Measurements from ENCODE around the gene EPB41L2. TPM values are rescaled to one million over a fixed set of nuclear protein-coding genes. Genes with fewer than 3 reads are reported as not detected.

EPB41L2 gene
- total RNA-seq = 100 to 1,000 TPM; 160 to 189 TPM
- polyA plus RNA-seq (2013, experiment 1 of 2) = 62.9 TPM
- polyA plus RNA-seq (2013, experiment 2 of 2) = 65.7 TPM
- long read RNA-seq, experiment 1, partial matches to known transcripts = 29 of 52 reads
- long read RNA-seq, experiment 1, other reads (novel, unspliced or antisense) = 17 of 52 reads
- long read RNA-seq, experiment 2, full-length matches to known transcripts = 92 of 209 reads
- long read RNA-seq, experiment 2, partial matches to known transcripts = 50 of 209 reads
- long read RNA-seq, experiment 2, other reads (novel, unspliced or antisense) = 67 of 209 reads
- long read RNA-seq, experiment 3, full-length matches to known transcripts = 132 of 235 reads
- long read RNA-seq, experiment 3, partial matches to known transcripts = 47 of 235 reads
- long read RNA-seq, experiment 3, other reads (novel, unspliced or antisense) = 56 of 235 reads
- long read RNA-seq, experiment 4, full-length matches to known transcripts = 6 of 17 reads
- long read RNA-seq, experiment 4, partial matches to known transcripts = 11 of 17 reads
- long read RNA-seq, experiment 4, other reads (novel, unspliced or antisense) = 0 of 17 reads

DNA sequence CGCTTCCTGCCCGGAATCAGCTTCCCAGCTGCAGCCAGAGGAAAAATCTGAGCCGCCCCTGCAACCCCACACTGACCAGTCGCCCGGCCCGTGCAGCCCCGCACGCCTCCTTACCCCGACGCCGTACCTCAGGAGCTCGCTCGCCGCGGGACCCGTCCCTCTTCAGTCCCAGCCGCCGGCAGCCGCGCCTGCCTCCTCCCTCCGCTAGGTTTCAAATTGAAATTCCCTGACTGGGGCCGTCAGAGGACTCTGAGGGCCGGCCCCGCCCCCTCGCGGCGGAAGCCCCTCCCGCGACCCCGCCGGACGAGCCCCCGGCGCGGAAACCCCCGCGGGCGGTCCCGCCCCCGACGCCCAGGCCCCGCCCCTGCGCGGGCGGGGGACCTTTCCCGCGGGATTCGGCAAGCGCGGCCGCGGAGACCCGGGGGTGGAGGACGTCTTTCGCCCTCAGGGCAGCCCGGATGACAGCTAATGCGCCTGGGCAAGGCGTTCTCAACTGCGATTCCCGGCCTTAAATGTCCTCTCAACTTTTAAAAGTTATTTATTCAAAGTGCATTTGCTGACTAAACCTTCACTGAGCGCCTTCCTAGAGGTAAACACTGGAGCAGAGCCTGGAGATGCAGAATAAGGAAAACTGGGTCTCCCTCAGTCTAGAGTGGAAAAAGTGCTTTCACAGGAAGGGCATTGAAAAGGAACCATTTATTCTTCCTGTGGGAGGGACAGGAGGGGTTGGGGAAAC lies at the start of gene EPB41L2:
Gene EPB41L2 (minus strand): TSS at position 218 of the 736 bp plus-strand sequence. CDS start 106,760 bp downstream, outside the sequence.
- H3K4me3 ChIP-seq (ENCODE audit: low read length) = peak within 1 kb of the TSS; percentile 92
- TF ChIP-seq, protein P1, sequence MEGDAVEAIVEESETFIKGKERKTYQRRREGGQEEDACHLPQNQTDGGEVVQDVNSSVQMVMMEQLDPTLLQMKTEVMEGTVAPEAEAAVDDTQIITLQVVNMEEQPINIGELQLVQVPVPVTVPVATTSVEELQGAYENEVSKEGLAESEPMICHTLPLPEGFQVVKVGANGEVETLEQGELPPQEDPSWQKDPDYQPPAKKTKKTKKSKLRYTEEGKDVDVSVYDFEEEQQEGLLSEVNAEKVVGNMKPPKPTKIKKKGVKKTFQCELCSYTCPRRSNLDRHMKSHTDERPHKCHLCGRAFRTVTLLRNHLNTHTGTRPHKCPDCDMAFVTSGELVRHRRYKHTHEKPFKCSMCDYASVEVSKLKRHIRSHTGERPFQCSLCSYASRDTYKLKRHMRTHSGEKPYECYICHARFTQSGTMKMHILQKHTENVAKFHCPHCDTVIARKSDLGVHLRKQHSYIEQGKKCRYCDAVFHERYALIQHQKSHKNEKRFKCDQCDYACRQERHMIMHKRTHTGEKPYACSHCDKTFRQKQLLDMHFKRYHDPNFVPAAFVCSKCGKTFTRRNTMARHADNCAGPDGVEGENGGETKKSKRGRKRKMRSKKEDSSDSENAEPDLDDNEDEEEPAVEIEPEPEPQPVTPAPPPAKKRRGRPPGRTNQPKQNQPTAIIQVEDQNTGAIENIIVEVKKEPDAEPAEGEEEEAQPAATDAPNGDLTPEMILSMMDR (conservative IDR thresholded peaks at IDR 0.05) = peak; percentile 60
- H3K36me3 ChIP-seq (ENCODE audit: control insufficient read depth, insufficient read depth, low read length) = no peaks in the 10 kb centered on the region
- Mint-ChIP-seq H3K4me3 (peak within 1 kb of the TSS; percentile 86), H3K9me3 (peaks cover 3% of the 10 kb centered on the region), H3K27me3 (ENCODE audit: insufficient read depth) (peaks cover 13% of the 10 kb centered on the region), H3K36me3 (ENCODE audit: low read depth) (no peaks in the 10 kb centered on the region), H3K4me1 (peaks cover 31% of the 10 kb centered on the region), H3K27ac (peak within 1 kb of the TSS; percentile 90)
- peaks cover 11% of the 10 kb centered on the region for H3K9me3 ChIP-seq (ENCODE audit: control insufficient read depth, low read length)
- peak within 1 kb of the TSS; percentile 78 for H3K9ac ChIP-seq (ENCODE audit: extremely low read depth, low read length, poor library complexity, severe bottlenecking)
- 0% methylated on average over 16 to 61 of the region's 61 CpGs for WGBS, 2 experiments (ENCODE audit: insufficient coverage in 1 of 2, insufficient read length in 1 of 2)
- peak; percentile 96 for DNase-seq
- peaks cover 3% of the 10 kb centered on the region for H3K4me1 ChIP-seq (ENCODE audit: control insufficient read depth, insufficient read depth, low read length)
- H3K27me3 ChIP-seq (ENCODE audit: control insufficient read depth, insufficient read depth, low read length, poor library complexity, severe bottlenecking) = no peaks in the 10 kb centered on the region
- peak within 1 kb of the TSS; percentile 59 for H3K27ac ChIP-seq (ENCODE audit: low read depth, low read length)

DNA sequence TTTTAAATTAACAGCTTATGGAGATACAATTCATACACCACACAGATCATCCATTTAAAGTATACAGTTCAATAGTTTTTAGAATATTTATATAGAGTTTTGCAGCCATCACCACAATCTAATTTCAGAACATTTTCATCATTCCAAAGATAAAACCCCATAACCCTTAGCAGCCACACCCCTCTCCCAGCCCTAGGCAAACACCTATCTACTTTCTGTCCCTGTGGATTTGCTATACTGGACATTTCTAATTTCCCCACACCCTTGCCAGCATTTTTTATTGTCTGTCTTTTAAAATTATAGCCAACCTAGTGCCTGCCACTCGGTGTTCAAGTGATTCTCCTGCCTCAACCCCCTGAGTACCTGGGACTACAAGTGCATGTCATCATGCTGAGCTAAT lies 49.2 kb upstream of the EPB41L2 start:
- H3K4me3 ChIP-seq (ENCODE audit: low read length) = no peak overlapping the region
- H3K4me3 Mint-ChIP-seq = no peak overlapping the region
- peaks cover 6% of the 10 kb centered on the region for H3K4me1 Mint-ChIP-seq
- H3K36me3 Mint-ChIP-seq (ENCODE audit: low read depth) = no peaks in the 10 kb centered on the region
- H3K27me3 ChIP-seq (ENCODE audit: control insufficient read depth, insufficient read depth, low read length, poor library complexity, severe bottlenecking) = no peaks in the 10 kb centered on the region
- no peak overlapping the region for H3K9ac ChIP-seq (ENCODE audit: extremely low read depth, low read length, poor library complexity, severe bottlenecking)
- DNase-seq = no peak
- H3K27me3 Mint-ChIP-seq (ENCODE audit: insufficient read depth) = no peaks in the 10 kb centered on the region
- no peaks in the 10 kb centered on the region for H3K36me3 ChIP-seq (ENCODE audit: control insufficient read depth, insufficient read depth, low read length)
- peaks cover 3% of the 10 kb centered on the region for H3K9me3 Mint-ChIP-seq
- WGBS, 2 experiments (ENCODE audit: insufficient coverage in 1 of 2, insufficient read length in 1 of 2) = 86 to 90% methylated on average over 1 of the region's 1 CpG
- no peak overlapping the region for H3K27ac Mint-ChIP-seq
- no peak overlapping the region for H3K27ac ChIP-seq (ENCODE audit: low read depth, low read length)
- H3K4me1 ChIP-seq (ENCODE audit: control insufficient read depth, insufficient read depth, low read length) = no peaks in the 10 kb centered on the region
- H3K9me3 ChIP-seq (ENCODE audit: control insufficient read depth, low read length) = peaks cover 4% of the 10 kb centered on the region
- TF ChIP-seq, protein P1 (conservative IDR thresholded peaks at IDR 0.05) = no peak

DNA sequence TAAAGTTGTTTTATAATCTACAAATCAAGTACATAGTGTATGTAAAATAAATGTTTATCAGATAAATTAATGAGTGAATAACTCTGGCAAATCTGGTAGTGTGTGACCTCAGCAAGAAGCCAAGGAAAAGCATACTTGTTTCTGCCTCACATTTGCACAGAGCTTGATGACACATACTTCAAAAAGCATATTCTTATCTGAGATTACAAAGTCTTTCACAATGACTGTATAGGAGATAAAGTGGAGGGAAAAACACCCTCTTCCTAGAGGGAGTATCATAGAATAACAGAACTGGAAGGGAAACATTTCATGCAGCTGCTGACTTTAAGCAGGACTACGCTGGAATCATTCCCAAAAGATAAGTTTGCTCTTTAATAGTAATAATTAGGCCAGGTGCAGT lies 44.1 kb upstream of the EPB41L2 start:
- Mint-ChIP-seq H3K4me1 (no peaks in the 10 kb centered on the region), H3K9me3 (no peaks in the 10 kb centered on the region), H3K27me3 (ENCODE audit: insufficient read depth) (no peaks in the 10 kb centered on the region), H3K4me3 (no peak overlapping the region), H3K36me3 (ENCODE audit: low read depth) (no peaks in the 10 kb centered on the region), H3K27ac (no peak overlapping the region)
- Histone ChIP-seq H3K36me3 (ENCODE audit: control insufficient read depth, insufficient read depth, low read length) (no peaks in the 10 kb centered on the region), H3K27me3 (ENCODE audit: control insufficient read depth, insufficient read depth, low read length, poor library complexity, severe bottlenecking) (no peaks in the 10 kb centered on the region), H3K9ac (ENCODE audit: extremely low read depth, low read length, poor library complexity, severe bottlenecking) (no peak overlapping the region), H3K9me3 (ENCODE audit: control insufficient read depth, low read length) (no peaks in the 10 kb centered on the region), H3K4me1 (ENCODE audit: control insufficient read depth, insufficient read depth, low read length) (no peaks in the 10 kb centered on the region), H3K4me3 (ENCODE audit: low read length) (no peak overlapping the region), H3K27ac (ENCODE audit: low read depth, low read length) (no peak overlapping the region)
- no peak for DNase-seq
- WGBS, 2 experiments (ENCODE audit: insufficient coverage in 1 of 2, insufficient read length in 1 of 2) = 94% methylated on average over 1 of the region's 1 CpG; no CpG with 5 or more reads in 1 of the 2 experiments
- TF ChIP-seq, protein P1 (conservative IDR thresholded peaks at IDR 0.05) = no peak

Data from endodermal cell (in vitro differentiated cells).